Neural cell (in vitro differentiated cells): ENCODE results near the gene LAMC2. TPM values are rescaled to one million over a fixed set of nuclear protein-coding genes. Genes with fewer than 3 reads are reported as not detected.
"Not testable (repeated sequence)": the region's sequence is repeated elsewhere in the genome, so short reads cannot be mapped to it uniquely, and the experiment has no call there.

Experiments
- H2AFZ ChIP-seq: fragments of 200-600, 300-800 bp; sonication (generic), shearing (Covaris generic); 2 replicates; pipeline ENCODE4 v1.6.0; 2014; ENCODE audit warnings: low read depth, mild to moderate bottlenecking, antibody characterized with exemption, low read length, moderate library complexity
- H3F3A ChIP-seq: fragments of 200-600 bp; shearing (Covaris generic); 2 replicates; pipeline ENCODE4 v1.6.1; 2016; ENCODE audit warnings: mild to moderate bottlenecking, moderate library complexity, mixed read lengths, antibody characterized with exemption, low read length; ENCODE audit not compliant: insufficient read depth, poor library complexity, severe bottlenecking
- H3K27ac ChIP-seq: fragments of 200-600, 300-800 bp; sonication (generic), shearing (Covaris generic); 2 replicates; pipeline ENCODE4 v1.5.1; 2014; ENCODE audit warnings: mild to moderate bottlenecking, low read length, moderate library complexity
- H3K27me3 ChIP-seq: fragments of 300-800, 200-600 bp; sonication (generic), shearing (Covaris generic); 2 replicates; pipeline ENCODE4 v1.6.0; 2014; ENCODE audit warnings: mild to moderate bottlenecking, low read depth, low read length, moderate library complexity; ENCODE audit not compliant: insufficient read depth
- H3K36me3 ChIP-seq: fragments of 300-800, 200-600 bp; sonication (generic), shearing (Covaris generic); 2 replicates; pipeline ENCODE4 v1.5.1; 2014; ENCODE audit warnings: mild to moderate bottlenecking, antibody characterized with exemption, low read length, moderate library complexity; ENCODE audit not compliant: insufficient read depth
- H3K4me2 ChIP-seq: fragments of 300-800, 200-600 bp; sonication (generic), shearing (Covaris generic); 2 replicates; pipeline ENCODE4 v1.6.0; 2014; ENCODE audit warnings: mild to moderate bottlenecking, low read length
- H3K4me3 ChIP-seq: fragments of 300-800, 200-600 bp; sonication (generic), shearing (Covaris generic); 2 replicates; pipeline ENCODE4 v1.5.1; 2014; ENCODE audit warnings: mild to moderate bottlenecking, low read length, moderate library complexity
- H3K79me2 ChIP-seq: fragments of 200-600 bp; shearing (Covaris generic); replicated peaks from 2 replicates; pipeline ENCODE4 v1.6.0; 2014; ENCODE audit warnings: mild to moderate bottlenecking, low read length, moderate library complexity; ENCODE audit not compliant: insufficient read depth
- H3K9ac ChIP-seq: fragments of 300-800, 200-600 bp; sonication (generic), shearing (Covaris generic); 2 replicates; pipeline ENCODE4 v1.6.1; 2016; ENCODE audit warnings: mild to moderate bottlenecking, low read length, mixed read lengths
- H3K9me2 ChIP-seq: fragments of 200-600 bp; shearing (Covaris generic); 2 replicates; pipeline ENCODE4 v1.6.1; 2016; ENCODE audit warnings: mild to moderate bottlenecking, low read length, mixed read lengths; ENCODE audit not compliant: insufficient read depth
- H3K9me3 ChIP-seq: fragments of 200-600, 300-800 bp; sonication (generic), shearing (Covaris generic); 2 replicates; pipeline ENCODE4 v1.6.1; 2016; ENCODE audit warnings: mild to moderate bottlenecking, mixed run types, low read length, moderate library complexity, mixed read lengths
- H4K20me1 ChIP-seq: fragments of 200-600 bp; shearing (Covaris generic); 2 replicates; pipeline ENCODE4 v1.6.1; 2016; ENCODE audit warnings: mild to moderate bottlenecking, mixed run types; ENCODE audit not compliant: insufficient read depth
- CTCF ChIP-seq: fragments of 450-650 bp; IDR thresholded peaks from 2 replicates; pipeline ENCODE4 v1.5.1; 2014; ENCODE audit warnings: antibody characterized with exemption, mild to moderate bottlenecking, moderate library complexity; ENCODE audit not compliant: poor library complexity, severe bottlenecking
- EP300 ChIP-seq: fragments of 450-650 bp; conservative IDR thresholded peaks from 2 replicates; pipeline ENCODE4 v1.6.1; 2014; ENCODE audit warnings: antibody characterized with exemption, mild to moderate bottlenecking, moderate library complexity; ENCODE audit not compliant: poor library complexity, severe bottlenecking
- EZH2 ChIP-seq: fragments of 200-600, 300-800 bp; shearing (Covaris generic), sonication (generic); IDR thresholded peaks from 2 replicates; pipeline ENCODE4 v1.6.1; 2014; ENCODE audit warnings: antibody characterized with exemption, low read length, borderline replicate concordance, mild to moderate bottlenecking; ENCODE audit not compliant: insufficient read depth, poor library complexity, severe bottlenecking
- MXI1 ChIP-seq: fragments of 450-650 bp; conservative IDR thresholded peaks from 2 replicates; pipeline ENCODE4 v1.6.1; 2014; ENCODE audit warnings: antibody characterized with exemption, mild to moderate bottlenecking; ENCODE audit not compliant: poor library complexity, severe bottlenecking
- POLR2AphosphoS5 ChIP-seq: IDR thresholded peaks from 2 replicates; pipeline ENCODE4 v1.6.1; 2012
- RAD21 ChIP-seq: fragments of 450-650 bp; conservative IDR thresholded peaks from 2 replicates; pipeline ENCODE4 v1.6.1; 2014; ENCODE audit warnings: antibody characterized with exemption, mild to moderate bottlenecking, moderate library complexity
- REST ChIP-seq: IDR thresholded peaks from 2 replicates; pipeline ENCODE4 v1.6.1; 2012; ENCODE audit warnings: borderline replicate concordance
- SMC3 ChIP-seq: fragments of 450-650 bp; conservative IDR thresholded peaks from 2 replicates; pipeline ENCODE4 v1.6.1; 2014; ENCODE audit warnings: antibody characterized with exemption, mild to moderate bottlenecking, moderate library complexity; ENCODE audit not compliant: poor library complexity
- TAF1 ChIP-seq: IDR thresholded peaks from 2 replicates; pipeline ENCODE4 v1.6.1; 2012; ENCODE audit warnings: low read depth
- polyA plus RNA-seq: library from polyadenylated mRNA; depleted of rRNA; stranded (reverse); fragments of >200 nt; gene quantifications from 2 replicates; pipeline ENCODE4 v1.2.3, GENCODE V29; 2014

Gene LAMC2
- polyA plus RNA-seq, 1 donor from 2014 or later: 0.67 TPM

DNA sequence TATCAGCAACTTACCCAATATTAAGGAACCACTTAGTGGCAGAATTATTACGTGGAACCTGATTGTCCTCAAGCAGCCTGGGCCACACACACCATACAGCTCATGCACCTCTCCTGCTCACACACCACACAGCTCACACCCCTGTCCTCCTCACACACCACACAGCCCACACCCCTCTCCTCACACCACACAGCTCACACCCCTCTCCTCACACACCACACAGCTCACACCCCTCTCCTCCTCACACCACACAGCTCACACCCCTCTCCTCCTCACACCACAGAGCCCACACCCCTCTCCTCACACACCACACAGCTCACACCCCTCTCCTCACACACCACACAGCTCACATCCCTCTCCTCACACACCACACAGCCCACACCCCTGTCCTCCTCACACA, 36.8 kb upstream of the LAMC2 start:
- Histone ChIP-seq H4K20me1 (no peaks in the 10 kb centered on the region), H3K27me3 (no peaks in the 10 kb centered on the region), H3K9me2 (no peaks in the 10 kb centered on the region), H3K9ac (no peak overlapping the region), H3K4me2 (no peak overlapping the region), H3K36me3 (no peaks in the 10 kb centered on the region), H3K27ac (no peak overlapping the region), H3K4me3 (no peak overlapping the region), H2AFZ (no peak overlapping the region), H3K79me2 (no peaks in the 10 kb centered on the region), H3F3A (no peaks in the 10 kb centered on the region), H3K9me3 (no peaks in the 10 kb centered on the region)
- TF ChIP-seq POLR2AphosphoS5: no peak
- TF ChIP-seq EZH2: no peak
- TF ChIP-seq MXI1: no peak
- TF ChIP-seq SMC3: no peak
- TF ChIP-seq TAF1: no peak
- TF ChIP-seq REST: no peak
- no peak for TF ChIP-seq EP300
- no peak for TF ChIP-seq RAD21
- TF ChIP-seq CTCF: no peak

GRCh38 chr1:183150032-183150431, 36.0 kb upstream of the LAMC2 start:
- not testable (repeated sequence) for H2AFZ ChIP-seq, H3K4me3 ChIP-seq, H3K9me2 ChIP-seq, H3F3A ChIP-seq, H3K27ac ChIP-seq, H3K27me3 ChIP-seq, H3K36me3 ChIP-seq, H3K79me2 ChIP-seq, H3K9me3 ChIP-seq, H4K20me1 ChIP-seq, H3K9ac ChIP-seq, H3K4me2 ChIP-seq

DNA sequence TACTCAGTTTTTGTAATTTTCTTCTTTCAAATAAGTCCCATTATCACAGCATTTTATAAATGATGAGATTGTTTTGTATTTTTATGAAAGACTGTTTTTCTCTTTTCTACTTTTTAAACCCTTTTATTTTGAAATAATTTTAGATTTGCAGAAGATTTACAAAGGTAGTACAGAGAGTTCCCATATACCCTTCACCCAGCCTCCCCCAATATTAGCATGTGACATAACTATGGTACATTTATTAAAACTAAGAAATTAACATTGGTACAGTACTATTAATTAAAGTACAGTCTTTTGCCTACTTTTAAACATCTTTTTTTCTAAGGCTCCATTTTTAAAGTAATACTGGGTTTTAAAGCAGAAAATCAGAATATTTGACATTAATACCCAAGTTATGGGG, 35.6 kb upstream of the LAMC2 start:
- no peaks in the 10 kb centered on the region for H3K36me3 ChIP-seq
- no peaks in the 10 kb centered on the region for H4K20me1 ChIP-seq
- no peak overlapping the region for H3K27ac ChIP-seq
- TF ChIP-seq CTCF (no peak), TAF1 (no peak), EZH2 (no peak)
- no peak overlapping the region for H2AFZ ChIP-seq
- H3K4me3 ChIP-seq: no peak overlapping the region
- H3K79me2 ChIP-seq: no peaks in the 10 kb centered on the region
- no peaks in the 10 kb centered on the region for H3K9me3 ChIP-seq
- H3K27me3 ChIP-seq: no peaks in the 10 kb centered on the region
- H3K9ac ChIP-seq: no peak overlapping the region
- H3F3A ChIP-seq: no peaks in the 10 kb centered on the region
- no peak overlapping the region for H3K4me2 ChIP-seq
- H3K9me2 ChIP-seq: no peaks in the 10 kb centered on the region
